IPS DF 6.9 (cell line): ENCODE measurements around the gene HPS1.

Source experiments
- DNase-seq: peaks from one replicate; pipeline ENCODE4 v3.0.0-alpha.2; 2013; ENCODE audit warnings: low read depth, low spot score
- H3K27ac ChIP-seq: one replicate; pipeline ENCODE4 v1.5.1; 2013; ENCODE audit warnings: low read length, control low read depth
- H3K27me3 ChIP-seq: 2 replicates; pipeline ENCODE4 v1.6.1; 2013; ENCODE audit warnings: mild to moderate bottlenecking, low read length; ENCODE audit not compliant: control insufficient read depth, insufficient read depth
- H3K36me3 ChIP-seq: 2 replicates; pipeline ENCODE4 v1.6.1; 2013; ENCODE audit warnings: low read length; ENCODE audit not compliant: control insufficient read depth, insufficient read depth
- H3K4me1 ChIP-seq: 2 replicates; pipeline ENCODE4 v1.6.1; 2013; ENCODE audit warnings: low read length; ENCODE audit not compliant: control insufficient read depth, insufficient read depth
- H3K4me3 ChIP-seq: 2 replicates; pipeline ENCODE4 v1.5.1; 2013; ENCODE audit warnings: mild to moderate bottlenecking, low read length
- H3K9me3 ChIP-seq: 2 replicates; pipeline ENCODE4 v1.6.1; 2013; ENCODE audit warnings: low read length, inconsistent platforms; ENCODE audit not compliant: control insufficient read depth, insufficient read depth
- WGBS: extraction: QIAGEN DNeasy Blood & Tissue Kit; methylation state at CpG from one replicate; pipeline ENCODE4 v1.1.7; 2013; ENCODE audit warnings: mixed read lengths, missing lambda C conversion rate; ENCODE audit not compliant: insufficient read length, insufficient coverage; 5-methylcytosine and 5-hydroxymethylcytosine counted together

The HPS1 gene

GRCh38 chr10:98376485-98376884, 70.2 kb downstream of the HPS1 start:
- no peak overlapping the region for H3K4me3 ChIP-seq
- no peak for DNase-seq
- no CpG with 5 or more reads among the region's 1 CpG for WGBS
- H3K27me3 ChIP-seq = no peaks in the 10 kb centered on the region
- no peaks in the 10 kb centered on the region for H3K36me3 ChIP-seq
- no peak overlapping the region for H3K27ac ChIP-seq
- H3K4me1 ChIP-seq = 0 out of 2 replicates have a peak, but pooled peaks cover 1% of the 10 kb centered on the region
- no peaks in the 10 kb centered on the region for H3K9me3 ChIP-seq

GRCh38 chr10:98374217-98374985, 72.3 kb downstream of the HPS1 start:
- Histone ChIP-seq H3K9me3 (no peaks in the 10 kb centered on the region), H3K27me3 (no peaks in the 10 kb centered on the region), H3K4me1 (peaks cover 3% of the 10 kb centered on the region; the same call in 1 of the 2 replicates), H3K27ac (no peak overlapping the region), H3K4me3 (no peak overlapping the region), H3K36me3 (no peaks in the 10 kb centered on the region)
- WGBS = no CpG with 5 or more reads among the region's 8 CpGs
- DNase-seq = no peak

- peaks cover 3% of the 10 kb centered on the region; the same call in 1 of the 2 replicates for H3K4me1 ChIP-seq
- no peak overlapping the region for H3K27ac ChIP-seq
- no peaks in the 10 kb centered on the region for H3K27me3 ChIP-seq
- no peak for DNase-seq
- H3K4me3 ChIP-seq = no peak overlapping the region
- no peaks in the 10 kb centered on the region for H3K36me3 ChIP-seq
- WGBS = no CpG with 5 or more reads among the region's 12 CpGs
- no peaks in the 10 kb centered on the region for H3K9me3 ChIP-seq
Measured at GRCh38 chr10:98373260-98374040, 73.3 kb downstream of the HPS1 start.

GRCh38 chr10:98370831-98371820, 75.6 kb downstream of the HPS1 start:
- WGBS = no CpG with 5 or more reads among the region's 14 CpGs
- H3K4me1 ChIP-seq = peaks cover 6% of the 10 kb centered on the region
- no peak overlapping the region for H3K27ac ChIP-seq
- no peaks in the 10 kb centered on the region for H3K27me3 ChIP-seq
- no peak for DNase-seq
- no peaks in the 10 kb centered on the region for H3K36me3 ChIP-seq
- H3K4me3 ChIP-seq = no peak overlapping the region
- no peaks in the 10 kb centered on the region for H3K9me3 ChIP-seq

GRCh38 chr10:98369801-98370200, 76.9 kb downstream of the HPS1 start:
- no peaks in the 10 kb centered on the region for H3K9me3 ChIP-seq
- no peak for DNase-seq
- no peak overlapping the region for H3K27ac ChIP-seq
- no peak overlapping the region for H3K4me3 ChIP-seq
- H3K4me1 ChIP-seq = peaks cover 6% of the 10 kb centered on the region
- WGBS = no CpG with 5 or more reads among the region's 7 CpGs
- no peaks in the 10 kb centered on the region for H3K36me3 ChIP-seq
- no peaks in the 10 kb centered on the region for H3K27me3 ChIP-seq

GRCh38 chr10:98368644-98369043, 78.1 kb downstream of the HPS1 start:
- H3K36me3 ChIP-seq = no peaks in the 10 kb centered on the region
- H3K27me3 ChIP-seq = no peaks in the 10 kb centered on the region
- H3K27ac ChIP-seq = no peak overlapping the region
- H3K9me3 ChIP-seq = no peaks in the 10 kb centered on the region
- no peak overlapping the region for H3K4me3 ChIP-seq
- H3K4me1 ChIP-seq = peaks cover 4% of the 10 kb centered on the region
- DNase-seq = no peak
- no CpG with 5 or more reads among the region's 2 CpGs for WGBS

GRCh38 chr10:98367604-98368451, 78.9 kb downstream of the HPS1 start:
- Histone ChIP-seq H3K4me1 (peaks cover 4% of the 10 kb centered on the region), H3K27me3 (no peaks in the 10 kb centered on the region), H3K36me3 (no peaks in the 10 kb centered on the region), H3K4me3 (no peak overlapping the region), H3K9me3 (no peaks in the 10 kb centered on the region), H3K27ac (no peak overlapping the region)
- WGBS = no CpG with 5 or more reads among the region's 19 CpGs
- no peak for DNase-seq
